Body of pancreas (tissue), 4 donors: ENCODE data around the gene ERCC2. TPM values are rescaled to one million over a fixed set of nuclear protein-coding genes. Genes with fewer than 3 reads are reported as not detected.
"Not testable (repeated sequence)": the region's sequence is repeated elsewhere in the genome, so short reads cannot be mapped to it uniquely, and the experiment has no call there.

Experiments used
- ATAC-seq: fragments of 150-250 bp; one replicate; pipeline ENCODE4 v1.9.1; 2016
- DNase-seq, 4 donors: peaks; one replicate each; pipeline ENCODE4 v3.0.0-alpha.2; 2019
- H3K27ac ChIP-seq, 4 donors: fragments of 200-600 bp; sonication (generic); 1 replicate in 3 of 4; 2 replicates in 1 of 4; pipeline versions ENCODE4 v1.5.1 to v1.6.1; 2016 to 2019; ENCODE audit warnings: mild to moderate bottlenecking in 1 of 4, mixed read lengths in 1 of 4, moderate library complexity in 1 of 4
- H3K27me3 ChIP-seq, 2 donors: fragments of 200-600 bp; sonication (generic); one replicate each; pipeline ENCODE4 v1.6.0; 2016; ENCODE audit warnings: mild to moderate bottlenecking in 1 of 2
- H3K36me3 ChIP-seq, 2 donors: fragments of 200-600 bp; sonication (generic); replicated peaks in 1 of 2; 2 replicates each; pipeline ENCODE4 v1.5.1; 2016; ENCODE audit warnings: low read depth in 2 of 2; ENCODE audit not compliant: insufficient read depth in 1 of 2
- H3K4me1 ChIP-seq: fragments of 200-600 bp; sonication (generic); one replicate; pipeline ENCODE4 v1.6.0; 2016
- H3K4me3 ChIP-seq, 2 donors: fragments of 200-600 bp; sonication (generic); 1 replicate in 1 of 2; 2 replicates in 1 of 2; pipeline ENCODE4 v1.5.1; 2016 to 2019
- H3K9me3 ChIP-seq, 3 donors: fragments of 200-600 bp; sonication (generic); 1 replicate in 2 of 3; 2 replicates in 1 of 3; pipeline ENCODE4 v1.5.1; 2016
- POLR2A ChIP-seq, 3 donors: fragments of 450-650 bp; IDR thresholded peaks; one replicate each; pipeline ENCODE4 v1.6.1; 2016; ENCODE audit warnings: antibody characterized with exemption in 3 of 3, mild to moderate bottlenecking in 2 of 3
- WGBS, 2 donors: methylation state at CpG; one replicate each; pipeline ENCODE4 v1.1.5; 2017; 5-methylcytosine and 5-hydroxymethylcytosine counted together
- intact Hi-C: fragments of 100-400 bp; cut with DNase I; formaldehyde crosslinking; loops from one replicate; pipeline ENCODE4 v1.15.1; 2023
- total RNA-seq, 2 donors: library from RNA; depleted of rRNA; stranded (reverse); fragments of >200 nt; gene quantifications; one replicate each; pipeline ENCODE4 v1.1.0, GENCODE V29; 2016
- TF ChIP-seq, protein P1 (sequence below), 7 experiments: fragments of 450-650 bp in 4 of 7; fragments of 200-600 bp in 3 of 7; sonication (generic) in 3 of 7; IDR thresholded peaks; one replicate each; pipeline ENCODE4 v1.5.1; 2016 to 2019; ENCODE audit warnings: antibody characterized with exemption in 7 of 7

Gene ERCC2
- total RNA-seq, 2 donors from 2014 or later = 7.8 to 29.3 TPM

GRCh38 chr19:45408830-45409556, 38.6 kb upstream of the ERCC2 start:
- TF ChIP-seq, protein P1, sequence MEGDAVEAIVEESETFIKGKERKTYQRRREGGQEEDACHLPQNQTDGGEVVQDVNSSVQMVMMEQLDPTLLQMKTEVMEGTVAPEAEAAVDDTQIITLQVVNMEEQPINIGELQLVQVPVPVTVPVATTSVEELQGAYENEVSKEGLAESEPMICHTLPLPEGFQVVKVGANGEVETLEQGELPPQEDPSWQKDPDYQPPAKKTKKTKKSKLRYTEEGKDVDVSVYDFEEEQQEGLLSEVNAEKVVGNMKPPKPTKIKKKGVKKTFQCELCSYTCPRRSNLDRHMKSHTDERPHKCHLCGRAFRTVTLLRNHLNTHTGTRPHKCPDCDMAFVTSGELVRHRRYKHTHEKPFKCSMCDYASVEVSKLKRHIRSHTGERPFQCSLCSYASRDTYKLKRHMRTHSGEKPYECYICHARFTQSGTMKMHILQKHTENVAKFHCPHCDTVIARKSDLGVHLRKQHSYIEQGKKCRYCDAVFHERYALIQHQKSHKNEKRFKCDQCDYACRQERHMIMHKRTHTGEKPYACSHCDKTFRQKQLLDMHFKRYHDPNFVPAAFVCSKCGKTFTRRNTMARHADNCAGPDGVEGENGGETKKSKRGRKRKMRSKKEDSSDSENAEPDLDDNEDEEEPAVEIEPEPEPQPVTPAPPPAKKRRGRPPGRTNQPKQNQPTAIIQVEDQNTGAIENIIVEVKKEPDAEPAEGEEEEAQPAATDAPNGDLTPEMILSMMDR (IDR thresholded peaks at IDR 0.05) = no peak
- TF ChIP-seq POLR2A (IDR thresholded peaks at IDR 0.05) = no peak
- intact Hi-C loops = no loop called here

GRCh38 chr19:45408121-45408520, 37.7 kb upstream of the ERCC2 start:
- WGBS, 2 donors = 83 to 87% methylated on average over 7 to 8 of the region's 8 CpGs

More at GRCh38 chr19:45408830-45409556, 38.6 kb upstream of the ERCC2 start:
- Histone ChIP-seq H3K9me3 (no peaks in the 10 kb centered on the region), H3K36me3 (no peaks in the 10 kb centered on the region), H3K27me3 (no peaks in the 10 kb centered on the region), H3K4me1 (peaks cover 24% of the 10 kb centered on the region), H3K27ac (no peak overlapping the region), H3K4me3 (no peak overlapping the region)
- DNase-seq (no peak), ATAC-seq (no peak)
- whole genome bisulfite sequencing, 2 donors = 79 to 84% methylated on average over 15 of the region's 15 CpGs

DNA sequence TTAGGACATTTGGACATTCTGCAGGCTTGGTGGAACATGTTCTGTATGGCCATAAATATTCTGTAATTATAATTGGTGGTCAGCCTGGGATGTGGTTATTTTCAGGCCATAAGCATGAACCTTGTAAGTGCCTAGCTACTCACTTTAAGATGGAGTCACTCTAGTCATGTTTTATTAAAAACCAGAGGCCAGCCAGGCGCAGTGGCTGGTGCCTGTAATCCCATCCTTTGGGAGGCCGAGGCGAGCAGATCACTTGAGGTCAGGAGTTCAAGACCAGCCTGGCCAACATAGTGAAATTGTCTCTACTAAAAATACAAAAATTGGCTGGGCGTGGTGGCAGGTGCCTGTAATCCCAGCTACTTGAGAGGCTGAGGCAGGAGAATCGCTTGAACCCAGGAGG, 37.2 kb upstream of the ERCC2 start:
- not testable (repeated sequence) for H3K4me3 ChIP-seq

More at GRCh38 chr19:45408121-45408520, 37.7 kb upstream of the ERCC2 start:
- no peaks in the 10 kb centered on the region for H3K9me3 ChIP-seq
- H3K36me3 ChIP-seq = no peaks in the 10 kb centered on the region
- DNase-seq (no peak), ATAC-seq (no peak)
- TF ChIP-seq, protein P1 (IDR thresholded peaks at IDR 0.05) = no peak
- H3K4me1 ChIP-seq = peaks cover 33% of the 10 kb centered on the region
- H3K27me3 ChIP-seq = no peaks in the 10 kb centered on the region
- no peak overlapping the region for H3K27ac ChIP-seq
- intact Hi-C loops = no loop called here
- no peak overlapping the region for H3K4me3 ChIP-seq

DNA sequence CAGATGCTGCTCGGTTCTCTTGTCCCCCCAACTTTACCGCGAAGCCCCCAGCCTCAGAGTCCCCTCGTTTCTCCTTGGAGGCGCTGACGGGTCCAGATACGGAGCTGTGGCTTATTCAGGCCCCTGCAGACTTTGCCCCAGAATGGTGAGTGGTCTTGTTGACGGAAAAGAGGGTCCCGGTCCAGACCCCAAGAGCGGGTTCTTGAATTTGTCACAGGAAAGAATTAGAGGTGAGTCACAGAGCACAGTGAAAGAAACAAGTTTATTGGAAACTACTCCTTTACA, 36.7 kb upstream of the ERCC2 start:
- H3K9me3 ChIP-seq = no peaks in the 10 kb centered on the region
- no peak for ATAC-seq
- no peak overlapping the region for H3K27ac ChIP-seq
- peaks cover 43% of the 10 kb centered on the region for H3K4me1 ChIP-seq
- no peaks in the 10 kb centered on the region for H3K36me3 ChIP-seq
- DNase-seq = no peak
- peak overlapping the region; percentile 85 to 92 for H3K4me3 ChIP-seq
- H3K27me3 ChIP-seq = no peaks in the 10 kb centered on the region
- TF ChIP-seq, protein P1 (IDR thresholded peaks at IDR 0.05) = no peak
- no peak for TF ChIP-seq POLR2A (IDR thresholded peaks at IDR 0.05)
- intact Hi-C loops = no loop called here
- 0% methylated on average over 10 of the region's 10 CpGs for WGBS, 2 donors

More for the DNA sequence above, 37.2 kb upstream of the ERCC2 start:
- H3K9me3 ChIP-seq, intact Hi-C loops, DNase-seq, H3K27ac ChIP-seq, H3K27me3 ChIP-seq, H3K36me3 ChIP-seq, ATAC-seq: not testable (repeated sequence)
- peaks cover 38% of the 10 kb centered on the region for H3K4me1 ChIP-seq
- 75 to 79% methylated on average over 5 of the region's 5 CpGs for whole genome bisulfite sequencing, 2 donors

DNA sequence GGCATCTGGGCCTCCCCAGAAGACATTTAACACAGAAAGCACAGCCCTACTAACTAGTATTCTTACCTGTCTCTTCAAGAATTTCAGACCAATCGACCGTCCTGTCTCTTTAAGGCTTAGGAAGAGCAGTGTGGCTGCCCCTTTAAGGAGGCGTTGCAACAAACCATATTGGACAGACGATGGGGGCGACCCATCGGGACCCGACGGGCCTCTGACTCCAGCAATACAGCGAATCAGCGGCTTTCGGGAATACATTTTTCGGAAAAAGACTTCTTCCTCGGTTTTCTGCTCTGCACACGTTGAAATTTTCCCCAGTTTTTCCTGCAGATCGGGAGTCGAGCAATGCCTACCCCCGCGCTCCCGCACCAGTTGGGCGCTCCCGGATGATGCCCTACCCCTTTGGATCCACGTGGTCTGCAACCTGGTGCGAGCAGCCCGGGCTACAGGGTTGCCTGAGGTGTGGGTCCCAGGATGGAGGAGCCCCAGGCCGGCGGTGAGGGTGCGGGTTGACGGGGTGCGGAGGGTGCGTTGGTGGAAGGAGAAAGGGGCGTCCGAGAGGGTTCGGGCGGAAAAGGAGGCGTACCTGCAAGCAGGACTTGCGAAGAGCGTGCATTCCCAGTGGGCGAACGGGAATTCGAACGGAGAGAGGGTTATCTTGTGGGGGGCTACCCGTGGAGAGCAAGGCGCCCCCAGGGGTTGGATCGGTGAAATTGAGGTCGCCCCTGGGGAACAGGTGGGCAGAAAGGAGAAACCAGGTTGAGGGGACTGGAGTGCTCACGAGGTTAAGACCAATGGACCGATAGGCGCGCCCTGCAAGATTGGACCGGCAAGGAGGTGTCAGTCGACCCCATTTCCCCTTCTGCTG, 36.1 kb upstream of the ERCC2 start, which contains the start of gene POLR1G:
Gene POLR1G, plus strand, starts transcription at position 419 of the 865 bp plus-strand sequence. Its CDS starts 53 bp downstream, at position 472.
- peak within 1 kb of the TSS; percentile 89 to 99 (median 96) for H3K27ac ChIP-seq
- DNase-seq = peak; percentile 81 to 83 (median 82)
- TF ChIP-seq, protein P1 (IDR thresholded peaks at IDR 0.05) = peak in 3 of 7 experiments; percentile 10 to 45 (median 22)
- TF ChIP-seq POLR2A (IDR thresholded peaks at IDR 0.05) = peak in 2 of 3 donors; percentile 48 to 52
- peaks cover 45% of the 10 kb centered on the region for H3K4me1 ChIP-seq
- intact Hi-C loops = no loop called here
- no peaks in the 10 kb centered on the region for H3K27me3 ChIP-seq
- peak; percentile 68 for ATAC-seq
- 0 to 2% methylated on average over 39 to 51 of the region's 51 CpGs for WGBS, 2 donors
- peak within 1 kb of the TSS; percentile 85 to 92 for H3K4me3 ChIP-seq
- no peaks in the 10 kb centered on the region for H3K36me3 ChIP-seq
- H3K9me3 ChIP-seq = no peaks in the 10 kb centered on the region
